Measurements from ENCODE around the gene RPH3AL.
"Not testable (repeated sequence)": the region's sequence is repeated elsewhere in the genome, so short reads cannot be mapped to it uniquely, and the experiment has no call there.

Gene RPH3AL

GRCh38 chr17:259341-259976, 93.1 kb downstream of the RPH3AL start:
- no peak for DNase-seq

DNA sequence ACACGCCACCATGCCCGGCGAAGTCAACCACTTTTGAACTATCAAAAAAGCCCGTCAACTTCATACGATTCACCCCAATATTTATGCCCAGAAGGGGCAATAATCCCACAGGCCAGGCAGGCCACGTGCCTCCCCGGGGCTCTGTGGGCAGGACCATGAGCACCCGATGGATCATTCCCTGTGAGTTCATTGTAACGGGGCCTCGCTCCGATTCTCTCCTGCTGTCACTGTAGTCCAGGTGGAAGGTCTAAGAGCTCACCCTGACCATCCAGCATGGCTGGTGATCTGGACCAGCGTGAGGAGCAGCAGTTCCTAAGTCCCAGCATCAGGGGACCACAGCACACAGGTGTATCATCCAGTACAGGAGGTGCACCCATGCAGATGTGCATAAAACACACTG, 93.7 kb downstream of the RPH3AL start:
- no peak for DNase-seq

- no peak for DNase-seq
Observed at GRCh38 chr17:258045-258734, 94.4 kb downstream of the RPH3AL start.

GRCh38 chr17:253091-253846, 99.3 kb downstream of the RPH3AL start:
- no peak for DNase-seq

GRCh38 chr17:252456-252855, 100.2 kb downstream of the RPH3AL start:
- DNase-seq, result no peak

DNA sequence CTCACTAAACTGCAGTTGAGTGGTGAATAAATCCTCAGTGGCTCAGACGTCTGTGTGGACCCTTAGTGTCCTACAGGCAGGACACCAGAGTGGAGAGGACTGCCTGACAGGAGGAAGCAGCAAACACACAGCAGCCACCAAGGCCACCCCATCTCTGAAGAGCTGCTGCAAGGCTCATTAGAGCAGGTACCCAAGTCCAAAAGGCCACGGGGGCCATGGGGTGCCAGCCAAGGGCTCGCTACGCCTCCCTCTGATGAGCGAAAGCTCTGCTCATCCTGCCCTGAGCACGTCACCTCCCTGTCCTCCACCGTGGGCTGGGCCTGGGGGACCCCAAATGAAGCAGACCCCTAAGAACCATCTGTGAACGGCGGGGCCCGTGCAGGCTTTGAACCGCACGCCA, 101.1 kb downstream of the RPH3AL start:
- DNase-seq, result no peak

DNA sequence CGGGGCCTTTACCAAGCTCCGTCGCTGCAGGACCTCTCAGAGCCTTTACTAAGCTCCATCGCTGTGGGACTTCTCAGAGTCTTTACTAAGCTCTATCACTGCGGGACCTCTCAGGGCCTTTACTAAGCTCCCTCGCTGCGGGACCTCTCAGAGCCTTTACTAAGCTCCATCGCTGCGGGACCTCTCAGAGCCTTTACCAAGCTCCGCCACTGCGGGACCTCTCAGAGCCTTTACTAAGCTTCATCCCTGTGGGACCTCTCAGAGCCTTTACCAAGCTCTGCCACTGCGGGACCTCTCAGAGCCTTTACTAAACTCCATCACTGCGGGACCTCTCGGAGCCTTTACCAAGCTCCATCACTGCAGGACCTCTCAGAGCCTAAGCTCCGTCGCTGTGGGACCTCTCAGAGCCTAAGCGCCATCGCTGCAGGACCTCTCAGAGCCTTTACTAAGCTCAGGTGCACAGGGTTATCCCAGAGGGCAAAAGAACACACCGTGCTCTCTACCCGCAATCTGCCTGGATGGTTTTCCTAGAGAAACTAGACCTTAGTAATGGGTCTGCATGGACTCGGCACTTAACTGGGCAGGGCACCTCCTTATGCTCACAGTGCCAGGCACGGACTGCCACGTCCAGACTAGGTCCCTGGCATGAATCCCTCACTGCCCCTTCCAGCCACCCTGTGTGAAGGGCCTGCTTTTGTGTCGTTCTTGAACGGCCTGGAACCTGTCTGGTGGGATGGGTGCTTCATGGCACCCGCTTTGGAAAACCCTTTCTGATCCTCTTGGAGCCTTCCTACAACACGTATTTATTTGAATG, 101.9 kb downstream of the RPH3AL start:
- DNase-seq, result no peak

DNA sequence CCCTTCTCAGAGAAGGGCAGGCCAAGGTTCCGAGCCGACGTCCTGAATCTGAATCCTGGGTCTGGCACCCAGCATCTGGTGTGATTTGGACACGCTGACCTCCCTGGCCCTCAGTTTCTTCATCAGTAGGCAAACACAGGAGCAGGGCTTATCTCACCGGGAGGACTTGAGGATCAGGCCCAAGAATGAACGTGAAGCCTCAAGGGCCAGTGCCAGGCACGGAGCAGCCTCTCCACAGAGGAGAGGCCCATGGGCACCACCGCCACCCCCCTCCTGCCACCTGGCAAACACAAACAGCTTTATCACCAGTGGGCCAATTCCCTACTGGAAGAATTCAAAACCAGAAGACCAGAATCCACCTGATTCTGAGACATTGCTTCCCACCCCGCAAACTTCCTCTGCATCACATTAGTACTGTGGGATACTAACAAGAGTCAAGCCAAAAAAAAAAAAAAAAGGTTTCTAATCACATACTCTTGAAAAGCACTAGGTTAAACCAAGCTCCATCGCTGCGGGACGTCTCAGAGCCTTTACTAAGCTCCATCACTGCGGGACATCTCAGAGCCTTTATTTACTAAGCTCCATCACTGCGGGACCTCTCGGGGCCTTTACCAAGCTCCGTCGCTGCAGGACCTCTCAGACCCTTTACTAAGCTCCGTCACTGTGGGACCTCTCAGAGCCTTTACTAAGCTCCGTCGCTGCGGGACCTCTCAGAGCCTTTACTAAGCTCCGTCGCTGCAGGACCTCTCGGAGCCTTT, 103.2 kb downstream of the RPH3AL start:
- DNase-seq, result no peak

DNA sequence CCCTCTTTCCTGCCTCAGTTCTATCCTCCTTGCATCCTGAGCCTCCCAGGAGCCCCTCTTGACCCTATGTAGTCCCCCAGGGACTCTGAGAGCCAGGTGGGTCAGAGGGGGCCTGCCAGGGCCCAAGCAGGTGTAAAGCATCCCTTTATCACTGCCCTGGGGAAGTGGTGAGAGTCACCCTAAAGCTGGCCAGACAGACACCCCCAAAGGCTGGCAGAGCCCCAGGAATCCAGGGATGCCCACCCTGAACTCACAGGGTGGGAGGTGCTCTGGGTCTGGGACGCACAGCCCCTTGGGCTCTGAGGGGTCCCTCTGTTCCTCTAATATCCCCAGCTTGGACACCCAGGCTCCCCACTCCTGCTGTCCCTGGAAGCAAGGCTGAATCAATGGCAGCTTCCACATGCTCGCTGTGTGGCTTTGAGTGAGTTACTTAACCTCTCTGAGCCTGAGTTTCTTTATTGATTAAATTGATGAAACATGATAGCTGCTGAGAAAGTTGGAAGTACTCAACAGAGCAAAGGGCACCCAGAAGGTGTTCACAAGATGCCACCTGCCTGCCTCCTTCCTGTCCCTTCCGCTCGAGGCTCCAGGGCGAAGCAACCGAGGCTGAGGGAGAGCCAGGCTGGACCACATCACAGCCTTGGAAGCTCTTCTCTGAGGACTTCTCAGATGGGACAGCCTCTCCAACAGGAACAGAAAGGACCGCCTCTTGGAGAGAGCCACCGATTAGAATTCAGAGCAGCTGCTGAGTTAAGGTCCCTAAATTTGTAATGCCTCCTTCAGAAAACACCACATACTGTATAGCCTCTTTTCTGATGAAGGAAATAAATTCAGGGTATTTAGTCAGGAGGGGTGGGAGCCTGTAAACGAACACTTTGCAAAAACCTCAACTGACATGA, 104.0 kb downstream of the RPH3AL start:
- DNase-seq, result no peak

DNA sequence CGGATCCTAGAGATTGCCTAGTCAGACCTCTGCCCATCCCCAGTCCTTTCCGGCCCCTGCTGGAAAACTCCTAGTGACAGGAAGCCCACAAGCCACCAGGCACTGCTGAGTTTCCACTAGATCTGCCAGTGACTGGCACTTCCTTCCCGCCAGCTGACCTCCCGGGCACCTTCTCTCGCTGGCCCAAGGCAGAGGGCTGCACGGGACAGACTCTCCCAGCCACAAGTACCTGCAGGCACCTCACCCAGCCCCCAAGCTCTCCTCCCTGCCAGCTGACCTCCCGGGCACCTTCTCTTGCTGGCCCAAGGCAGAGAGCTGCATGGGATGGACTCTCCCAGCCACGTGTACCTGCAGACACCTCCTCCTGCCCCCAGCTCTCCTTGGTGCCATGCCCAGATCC, 104.8 kb downstream of the RPH3AL start:
- no peak for DNase-seq

DNA sequence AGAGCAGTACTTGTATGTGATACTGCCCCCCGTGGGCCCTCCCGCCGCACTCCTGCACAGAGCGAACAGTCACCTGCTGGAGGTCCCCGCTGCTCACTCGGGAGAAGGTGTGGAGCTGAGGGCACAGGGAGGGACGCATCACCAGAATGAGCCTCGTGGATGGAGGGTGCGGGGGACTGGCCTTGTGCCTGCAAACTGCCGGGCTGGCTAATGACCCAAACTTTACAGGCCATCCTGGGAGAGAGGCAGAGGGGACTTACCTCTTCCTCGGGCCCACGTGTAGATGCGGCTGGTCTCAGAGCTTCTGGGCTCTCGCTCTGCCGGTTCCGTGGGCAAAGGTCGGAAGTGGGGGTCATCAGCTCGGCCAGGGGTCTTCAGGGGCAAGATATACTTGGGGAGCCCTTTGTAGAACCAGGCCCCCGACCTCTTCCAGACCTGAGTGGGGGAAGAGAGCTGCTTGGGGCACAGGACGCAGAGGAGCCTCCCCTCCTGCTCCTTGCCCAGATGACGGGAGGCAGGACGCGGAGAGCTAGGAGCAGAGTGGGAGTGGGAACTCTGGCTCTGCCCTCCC, 105.7 kb downstream of the RPH3AL start:
- DNase-seq, result no peak

DNA sequence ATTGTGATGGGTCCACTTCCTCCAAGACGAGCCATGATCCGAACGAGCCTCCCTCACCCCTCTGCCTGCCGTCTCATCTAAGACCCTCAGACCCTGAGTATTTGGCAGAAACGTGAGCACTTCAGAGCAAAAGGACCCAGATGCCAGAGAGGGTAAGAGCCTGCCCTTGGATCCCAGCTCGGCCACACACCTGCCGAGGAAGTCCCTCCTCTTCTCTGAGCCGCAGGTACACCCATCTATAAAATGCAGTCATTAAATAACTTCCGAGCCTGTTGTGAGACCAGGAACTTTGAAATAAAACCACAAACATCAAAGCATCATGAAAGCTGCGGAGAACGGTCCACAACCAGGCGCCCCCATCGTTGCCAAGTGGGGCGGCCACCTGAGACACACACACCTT, 106.4 kb downstream of the RPH3AL start:
- no peak for DNase-seq

DNA sequence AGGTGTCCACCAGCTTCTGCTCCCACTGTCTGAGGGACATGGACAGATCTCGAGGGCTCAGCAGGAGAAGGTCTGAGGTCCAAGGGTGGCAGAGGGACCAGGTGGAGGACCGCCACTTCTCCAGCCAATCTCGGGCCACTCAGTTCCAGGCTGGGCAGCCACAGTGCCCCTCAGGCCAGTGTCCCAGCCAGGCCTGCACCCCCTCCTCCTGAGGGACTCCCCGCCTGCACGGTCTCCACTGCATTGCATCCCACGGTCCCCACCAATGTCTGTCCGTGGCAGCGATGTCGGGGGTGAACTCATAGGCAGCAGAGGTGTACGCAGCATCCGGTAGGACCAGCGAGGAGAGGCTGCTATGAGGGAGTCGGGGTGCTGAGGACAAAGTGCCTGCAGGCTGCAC, 107.0 kb downstream of the RPH3AL start:
- DNase-seq, result no peak

DNA sequence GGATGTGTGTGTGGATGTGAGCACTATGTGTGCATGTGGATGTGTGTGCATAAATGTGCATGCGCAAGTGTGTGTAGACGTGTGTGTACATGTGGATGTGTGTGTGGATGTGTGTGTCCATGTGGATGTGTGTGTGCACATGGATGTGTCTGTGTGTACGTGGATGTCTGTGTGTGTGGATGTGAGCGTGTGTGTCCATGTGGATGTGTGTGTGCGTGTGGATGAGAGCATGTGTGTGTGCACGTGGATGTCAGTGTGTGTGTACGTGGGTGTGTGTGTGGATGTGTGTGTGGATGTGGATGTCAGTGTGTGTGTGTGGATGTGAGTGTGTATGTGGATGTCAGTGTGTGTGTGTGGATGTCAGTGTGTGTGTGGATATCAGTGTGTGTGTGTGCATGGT, 107.6 kb downstream of the RPH3AL start:
- DNase-seq, result no peak

DNA sequence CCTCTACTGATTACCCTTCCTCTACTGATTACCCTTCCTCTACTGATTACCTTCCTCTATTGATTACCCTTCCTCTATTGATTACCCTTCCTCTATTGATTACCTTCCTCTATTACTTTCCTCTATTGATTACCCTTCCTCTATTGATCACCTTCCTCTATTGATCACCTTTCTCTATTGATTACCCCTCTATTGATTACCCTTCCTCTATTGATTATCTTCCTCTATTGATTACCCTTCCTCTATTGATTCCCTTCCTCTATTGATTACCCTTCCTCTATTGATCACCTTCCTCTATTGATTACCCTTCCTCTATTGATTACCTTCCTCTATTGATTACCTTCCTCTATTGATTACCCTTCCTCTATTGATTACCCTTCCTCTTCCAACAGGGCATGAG, 108.7 kb downstream of the RPH3AL start:
- not testable (repeated sequence) for DNase-seq

DNA sequence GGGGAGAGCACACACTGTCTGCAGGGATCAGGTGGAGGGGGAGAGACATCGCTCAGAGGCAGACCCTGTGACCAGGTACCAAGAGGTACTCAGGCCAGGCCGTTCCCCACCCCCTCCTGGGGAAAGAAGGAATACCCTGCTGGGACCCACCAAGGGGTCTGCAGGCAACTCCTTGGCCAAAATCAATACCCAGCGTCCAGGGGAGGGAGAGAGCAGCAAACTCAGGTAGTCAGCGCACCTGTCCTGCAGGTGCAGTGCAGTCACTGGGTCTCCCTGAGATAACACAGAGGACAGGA, 113.7 kb downstream of the RPH3AL start:
- no peak for DNase-seq

DNA sequence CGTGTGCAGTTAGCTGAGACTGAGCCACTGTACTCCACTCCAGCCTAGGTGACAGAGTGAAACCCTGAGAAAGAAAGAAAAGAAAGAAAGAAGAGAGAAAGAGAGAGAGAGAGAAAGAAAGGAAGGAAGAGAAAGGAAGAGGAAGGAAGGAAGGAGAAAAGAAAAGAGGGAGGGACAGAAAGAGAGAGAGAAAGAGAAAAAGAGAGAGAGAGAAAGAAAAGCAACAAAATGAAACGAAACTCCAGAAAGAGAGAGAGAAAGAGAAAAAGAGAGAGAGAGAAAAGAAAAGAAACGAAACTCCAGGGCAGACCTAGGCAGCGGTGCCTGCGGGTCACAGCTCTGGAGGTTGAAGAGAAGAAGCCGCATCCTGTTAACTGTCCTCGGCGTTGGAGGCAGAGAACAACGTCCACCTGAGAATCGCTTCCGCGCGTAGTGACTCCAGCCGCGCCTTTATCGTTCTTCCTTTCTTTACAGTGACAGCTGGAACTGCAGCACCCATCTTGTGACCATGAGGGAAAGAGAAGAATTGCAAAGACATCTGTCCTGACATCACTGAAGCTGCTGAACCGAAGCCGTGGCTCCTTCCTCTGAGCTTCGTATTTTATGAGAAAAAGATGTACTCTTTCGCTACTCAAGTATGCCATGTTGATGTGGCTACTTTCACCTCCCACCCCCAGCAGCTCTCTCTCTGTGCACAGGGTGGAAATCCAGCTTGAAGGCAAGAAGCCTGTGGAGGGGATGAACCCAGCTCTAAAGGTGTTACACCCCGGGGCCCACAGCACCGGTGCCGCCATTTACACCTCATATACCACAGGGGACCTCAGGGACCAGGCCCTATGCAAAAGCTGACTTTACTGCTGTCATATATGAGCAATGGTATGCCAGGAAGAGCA, 114.3 kb downstream of the RPH3AL start:
- no peak for DNase-seq

DNA sequence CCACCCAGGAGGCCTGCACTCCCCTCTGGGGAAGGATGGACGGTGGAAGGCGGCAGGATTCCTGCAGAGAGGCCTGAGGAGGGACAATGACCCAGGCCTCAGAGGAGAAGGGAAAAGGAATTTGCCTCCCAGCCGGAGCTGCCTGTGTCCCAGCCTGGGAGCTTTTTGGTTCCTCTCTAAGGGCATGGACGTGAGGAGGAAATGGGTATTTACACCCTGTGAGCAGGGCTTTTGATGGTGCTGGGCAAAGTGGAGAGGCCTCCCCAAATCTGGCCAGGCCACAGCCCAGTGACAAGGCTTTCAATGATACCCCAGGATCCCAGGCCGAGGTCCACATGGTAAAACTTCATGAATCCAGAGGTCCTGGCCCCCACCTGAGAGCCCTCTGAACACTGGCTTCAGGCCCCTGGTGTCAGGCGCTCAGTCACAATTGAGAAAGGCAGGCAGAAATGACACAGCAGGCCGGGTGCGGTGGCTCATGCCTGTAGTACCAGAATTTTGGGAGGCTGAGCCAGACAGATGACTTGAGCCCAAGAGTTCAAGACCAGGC, 115.1 kb downstream of the RPH3AL start:
- no peak for DNase-seq

DNA sequence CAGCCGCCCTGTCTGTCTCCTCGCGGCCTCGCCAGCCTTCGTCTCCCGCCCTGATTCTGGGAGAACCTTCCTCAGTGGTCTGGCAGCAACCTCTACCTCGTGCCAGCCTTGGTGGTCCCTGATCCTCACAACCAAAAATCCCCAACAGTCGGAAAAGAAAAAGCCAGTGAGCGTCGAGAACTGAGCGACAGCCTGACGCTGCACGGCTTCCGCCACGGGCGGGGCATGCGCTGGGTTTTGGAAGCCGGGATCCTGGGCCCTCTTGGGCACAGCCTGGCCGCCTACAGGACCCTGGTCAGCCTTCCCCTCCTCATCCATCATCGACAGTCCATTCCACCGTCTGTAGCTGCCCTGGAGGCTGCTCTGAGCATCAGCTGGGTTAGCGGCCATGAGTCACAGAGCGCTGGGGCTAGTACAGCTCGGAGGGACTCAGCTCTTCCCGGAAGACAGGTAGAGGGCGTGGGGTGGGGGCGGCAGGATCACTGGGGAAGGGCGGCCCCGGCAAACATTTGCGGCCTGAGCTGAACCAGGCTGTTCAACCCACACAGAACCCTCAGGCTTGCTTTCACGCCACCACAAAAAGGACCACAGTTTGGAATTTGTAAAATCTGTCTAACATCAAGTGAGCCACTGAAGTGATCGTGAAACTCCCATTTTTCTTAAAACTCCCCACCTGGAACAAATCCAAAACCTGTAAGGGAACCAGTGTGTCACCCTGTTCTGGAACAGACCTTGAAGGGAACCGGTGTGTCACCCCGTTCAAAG, 115.8 kb downstream of the RPH3AL start:
- no peak for DNase-seq
